EL (cell line): ENCODE results near the gene MBD1.
A peak's percentile ranks its signal among the peaks of the same experiment; 100 is the strongest.
"Not testable (repeated sequence)": the region's sequence is repeated elsewhere in the genome, so short reads cannot be mapped to it uniquely, and the experiment has no call there.

Experiments used
- DNase-seq: peaks from one replicate; pipeline ENCODE4 v3.0.0-alpha.2; 2016

MBD1 gene

DNA sequence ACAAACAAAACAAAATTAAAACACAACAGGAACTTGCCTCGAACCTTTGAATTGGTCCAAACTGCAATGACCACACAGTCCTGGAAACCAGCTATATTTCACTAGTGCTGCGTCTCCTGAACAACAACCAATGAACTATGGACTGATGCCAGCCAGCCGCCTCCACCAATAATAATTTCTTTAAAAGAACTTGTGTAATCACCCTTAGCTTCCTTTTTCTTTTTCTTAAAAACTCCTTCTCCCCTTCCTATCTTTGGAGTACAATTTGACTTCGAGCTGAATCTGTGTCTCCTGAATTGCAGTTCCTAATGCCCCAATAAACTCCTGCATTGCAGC is 7.8 kb upstream of the MBD1 start:
- DNase-seq: no peak

DNA sequence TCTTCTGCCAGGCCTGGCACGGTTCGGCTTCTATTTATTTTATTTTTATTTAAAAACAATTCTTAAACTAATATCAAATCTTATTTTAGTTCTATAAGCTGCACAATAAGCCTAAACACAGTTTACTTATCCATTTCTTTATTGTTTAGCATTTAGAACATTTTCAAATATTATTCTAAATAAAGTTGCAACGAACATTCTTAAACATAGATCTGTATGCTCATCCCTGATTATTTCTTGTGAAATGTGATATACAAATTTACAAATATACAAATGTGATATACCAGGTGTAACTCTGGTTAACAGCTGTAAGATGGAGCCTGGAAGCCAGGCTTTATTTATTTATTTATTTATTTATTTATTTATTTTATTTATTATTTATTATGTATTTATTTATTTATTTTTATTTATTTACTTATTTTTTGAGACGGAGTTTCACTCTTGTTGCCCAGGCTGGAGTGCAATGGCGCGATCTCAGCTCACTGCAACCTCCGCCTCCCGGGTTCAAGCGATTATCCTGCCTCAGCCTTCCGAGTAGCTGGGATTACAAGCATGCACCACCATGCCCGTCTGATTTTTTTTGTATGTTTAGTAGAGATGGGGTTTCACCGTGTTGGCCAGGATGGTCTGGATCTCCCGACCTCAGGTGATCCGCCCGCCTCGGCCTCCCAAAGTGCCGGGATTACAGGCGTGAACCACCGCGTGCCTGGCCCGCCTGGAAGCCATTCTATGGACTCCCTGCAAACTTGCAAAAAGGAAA is 7.2 kb upstream of the MBD1 start:
- DNase-seq: not testable (repeated sequence)

DNA sequence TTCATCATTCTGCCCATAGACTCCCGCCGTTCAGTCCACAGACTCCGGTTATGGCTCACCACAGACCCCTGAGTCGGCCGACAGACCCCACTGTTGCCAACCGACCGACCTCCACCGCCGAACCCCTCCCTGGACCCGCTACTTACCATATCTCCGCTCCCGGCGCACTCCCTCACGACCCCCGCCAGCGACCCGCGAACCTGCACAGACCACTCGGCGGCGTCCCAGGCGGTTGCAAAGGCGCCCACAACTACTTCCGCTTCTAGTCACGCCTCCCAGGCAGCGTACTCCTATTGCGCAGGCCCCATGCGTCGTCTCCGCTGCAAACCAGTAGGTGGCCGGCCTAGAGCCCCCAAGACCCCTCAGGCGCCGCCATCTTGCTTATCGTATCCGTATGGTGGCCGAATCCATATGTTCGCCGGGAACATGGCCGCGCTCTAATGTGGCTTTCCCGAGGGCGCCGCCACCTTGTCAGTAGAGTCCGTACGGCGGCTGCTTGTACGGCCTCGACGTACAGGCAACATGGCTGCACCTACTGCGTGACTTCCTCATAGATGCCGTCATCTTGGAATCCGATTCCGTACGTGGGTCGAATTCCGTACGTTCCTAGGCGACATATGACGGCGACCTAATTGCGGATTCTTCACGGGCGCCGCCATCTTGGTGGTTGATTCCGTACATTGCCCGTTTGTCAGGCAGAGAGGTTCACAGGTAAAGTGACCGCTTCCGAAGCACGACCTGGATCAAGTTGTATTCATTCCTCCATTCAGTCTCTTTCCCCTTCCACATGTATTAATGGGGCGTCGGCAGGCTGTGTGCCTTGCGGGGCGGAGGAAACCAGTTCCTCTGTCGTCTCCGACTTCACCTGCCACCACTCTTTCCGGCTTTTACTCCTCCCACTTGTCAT is 6.4 kb upstream of the MBD1 start, which contains the start of gene CXXC1:
Gene CXXC1 (minus strand): TSS at position 252 of the 907 bp plus-strand sequence. CDS start 103 bp downstream, at position 149.
- peak; percentile 99 for DNase-seq

DNA sequence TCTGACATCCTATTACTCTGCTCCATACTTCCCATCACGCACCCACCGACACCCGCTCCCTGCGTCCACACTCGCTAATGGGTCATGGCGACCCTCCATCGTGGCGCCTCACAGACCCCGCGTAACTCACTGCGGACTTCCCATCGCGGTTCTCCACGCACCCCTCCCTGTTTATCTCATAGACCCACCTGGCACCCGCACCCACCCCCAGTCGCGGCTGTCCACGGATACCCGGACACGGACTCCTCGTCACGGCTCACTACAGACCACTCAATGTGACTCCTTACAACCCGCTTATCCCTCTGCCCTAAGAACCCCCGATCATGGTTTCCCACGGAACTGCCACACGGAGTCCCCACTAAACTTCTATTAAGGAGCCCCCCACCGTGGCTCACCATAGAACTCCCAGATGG is 5.7 kb upstream of the MBD1 start:
- no peak for DNase-seq

DNA sequence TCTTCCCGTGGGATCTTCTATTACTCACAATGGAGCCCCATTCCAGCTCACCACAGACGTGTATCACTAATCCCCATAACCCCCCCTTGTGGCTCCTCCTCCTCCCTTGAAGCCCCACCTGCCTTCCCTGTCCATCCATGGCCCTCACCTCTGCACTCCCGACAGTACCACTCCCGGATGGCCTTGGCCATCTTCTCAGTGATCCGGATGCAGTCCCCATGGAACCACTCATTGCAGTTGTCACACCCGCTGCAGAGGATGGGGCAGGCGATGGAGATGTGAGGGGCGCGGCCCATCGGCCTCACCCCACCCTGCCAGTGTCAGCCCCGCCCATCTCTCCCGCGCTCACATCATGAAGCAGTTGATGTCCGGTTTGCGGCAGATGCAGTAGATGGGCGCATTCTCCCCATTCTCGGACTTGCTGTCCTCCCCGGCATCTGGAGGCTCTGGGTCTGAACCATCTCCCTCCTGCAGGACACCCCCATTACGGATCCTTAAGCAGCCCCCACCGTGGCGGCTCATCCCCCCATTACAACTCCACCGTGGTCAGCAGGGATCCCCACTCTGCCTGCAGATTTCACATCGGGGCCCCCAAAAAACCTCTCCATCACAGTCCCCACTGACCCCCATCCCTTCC is 5.2 kb upstream of the MBD1 start:
- DNase-seq: peak; percentile 67

DNA sequence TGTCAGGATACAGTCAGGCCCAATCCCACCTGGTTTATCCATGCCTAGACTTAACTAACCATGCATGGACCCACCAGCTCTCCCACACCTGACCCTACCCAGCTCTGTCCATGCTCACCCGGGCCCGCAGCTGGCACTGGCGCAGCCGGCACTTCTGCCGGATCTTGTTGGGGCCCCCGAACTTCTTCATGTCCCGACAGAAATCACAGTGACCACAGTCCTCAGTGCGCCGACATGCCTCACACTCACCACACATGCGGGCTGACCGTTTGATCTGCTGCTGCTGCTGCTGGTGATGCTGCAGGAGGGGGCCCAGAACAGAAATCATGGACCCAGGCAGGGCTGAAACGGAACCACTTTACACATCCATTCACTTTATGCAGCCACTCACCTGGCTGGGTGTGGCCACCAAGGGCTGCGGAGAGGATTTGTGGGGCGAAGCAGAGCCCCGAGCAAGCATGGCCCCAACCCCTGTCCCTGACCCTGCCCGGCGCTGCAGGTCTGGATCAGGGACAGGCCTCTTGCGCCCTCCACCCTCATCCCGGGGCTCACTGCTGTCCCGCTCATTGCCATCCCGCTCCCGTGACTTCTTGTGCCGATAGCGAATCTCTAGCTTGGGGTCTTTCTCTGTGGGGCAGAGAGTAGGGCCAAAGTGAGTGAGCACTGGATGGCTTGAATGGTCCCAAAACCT is 4.5 kb upstream of the MBD1 start:
- no peak for DNase-seq

DNA sequence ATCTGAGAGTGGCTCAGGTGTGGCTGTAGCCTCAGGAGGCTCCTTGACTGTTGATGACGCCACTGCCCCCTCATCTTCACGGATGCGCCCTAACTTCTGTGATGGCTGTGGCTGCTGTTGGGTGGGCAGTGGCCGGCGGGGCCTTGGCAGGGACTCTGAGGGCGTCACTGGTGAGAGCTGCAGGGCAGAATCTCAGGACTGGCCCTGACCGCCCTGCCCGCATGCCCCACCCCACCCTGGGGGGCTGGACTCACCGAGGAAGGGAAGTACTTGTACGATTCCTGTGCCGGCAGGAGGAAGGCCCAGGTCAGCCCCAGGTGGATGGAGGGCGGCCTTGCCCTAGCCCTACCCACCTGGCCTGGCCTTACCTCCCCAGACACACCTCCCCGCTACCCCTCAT is 3.7 kb upstream of the MBD1 start:
- DNase-seq: no peak

DNA sequence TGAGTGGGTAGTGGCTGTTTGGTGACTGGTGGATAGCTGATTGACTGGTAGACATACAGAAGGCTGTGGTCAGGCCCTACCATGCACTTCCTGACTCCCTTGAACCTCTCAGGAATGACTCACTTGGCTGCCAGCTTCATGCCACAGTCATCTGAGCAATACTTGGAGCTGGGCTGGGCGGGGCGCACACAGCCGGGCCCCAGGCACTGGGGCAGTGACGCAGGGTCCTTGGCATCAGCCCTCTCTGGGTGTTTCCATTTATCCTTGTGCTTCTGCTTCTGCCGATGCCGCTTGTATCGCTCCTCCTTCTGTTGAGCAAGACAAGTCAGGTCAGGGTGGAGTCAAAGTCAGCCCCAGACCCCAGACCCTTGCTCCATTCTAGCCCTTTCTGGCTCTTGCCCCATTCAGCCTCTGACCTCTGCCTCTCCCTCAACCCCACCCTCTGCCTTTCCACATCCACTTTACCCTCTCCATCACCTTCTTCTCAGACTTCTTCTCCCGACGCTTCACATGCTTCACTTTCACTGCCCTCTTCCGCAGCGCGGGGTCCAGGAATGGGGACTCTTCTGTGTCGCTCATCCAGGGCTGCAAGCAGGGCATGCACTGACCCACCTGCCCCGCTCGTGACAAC is 3.0 kb upstream of the MBD1 start:
- DNase-seq: peak; percentile 53

DNA sequence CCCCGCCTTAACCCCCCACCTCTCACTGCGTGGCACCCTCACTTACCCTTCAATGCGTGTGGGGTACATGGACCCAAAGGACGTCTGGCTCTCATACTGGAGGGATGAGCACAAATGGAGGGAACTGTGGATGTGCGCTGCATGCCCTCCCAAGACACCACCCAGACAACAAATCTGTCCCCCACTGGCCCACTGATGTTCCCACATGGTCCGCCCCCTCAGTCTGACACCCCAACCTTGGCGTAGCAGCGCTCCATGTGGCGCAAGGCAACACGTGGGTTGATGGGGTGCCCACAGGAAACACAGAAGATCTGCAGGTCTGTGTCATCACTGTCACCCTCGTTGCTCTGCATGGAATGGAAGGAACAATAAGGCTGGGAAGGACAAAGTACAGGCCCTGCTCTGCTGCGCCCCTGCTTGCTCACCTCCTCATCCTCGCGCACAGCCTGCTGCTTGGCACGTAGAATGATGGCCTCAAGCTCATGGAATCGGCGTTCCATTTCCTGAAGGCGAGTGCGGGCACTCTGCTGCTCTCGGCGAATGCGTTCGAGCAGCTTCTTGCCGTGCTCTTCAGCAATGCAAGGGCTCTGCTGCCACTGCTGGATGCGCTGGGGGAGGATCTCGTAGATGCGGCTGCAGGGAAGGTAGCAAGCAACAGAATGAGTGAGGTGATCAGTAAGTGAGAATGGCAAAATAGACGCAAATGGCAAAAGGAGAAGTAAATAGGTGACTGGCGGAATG is 2.3 kb upstream of the MBD1 start:
- no peak for DNase-seq

DNA sequence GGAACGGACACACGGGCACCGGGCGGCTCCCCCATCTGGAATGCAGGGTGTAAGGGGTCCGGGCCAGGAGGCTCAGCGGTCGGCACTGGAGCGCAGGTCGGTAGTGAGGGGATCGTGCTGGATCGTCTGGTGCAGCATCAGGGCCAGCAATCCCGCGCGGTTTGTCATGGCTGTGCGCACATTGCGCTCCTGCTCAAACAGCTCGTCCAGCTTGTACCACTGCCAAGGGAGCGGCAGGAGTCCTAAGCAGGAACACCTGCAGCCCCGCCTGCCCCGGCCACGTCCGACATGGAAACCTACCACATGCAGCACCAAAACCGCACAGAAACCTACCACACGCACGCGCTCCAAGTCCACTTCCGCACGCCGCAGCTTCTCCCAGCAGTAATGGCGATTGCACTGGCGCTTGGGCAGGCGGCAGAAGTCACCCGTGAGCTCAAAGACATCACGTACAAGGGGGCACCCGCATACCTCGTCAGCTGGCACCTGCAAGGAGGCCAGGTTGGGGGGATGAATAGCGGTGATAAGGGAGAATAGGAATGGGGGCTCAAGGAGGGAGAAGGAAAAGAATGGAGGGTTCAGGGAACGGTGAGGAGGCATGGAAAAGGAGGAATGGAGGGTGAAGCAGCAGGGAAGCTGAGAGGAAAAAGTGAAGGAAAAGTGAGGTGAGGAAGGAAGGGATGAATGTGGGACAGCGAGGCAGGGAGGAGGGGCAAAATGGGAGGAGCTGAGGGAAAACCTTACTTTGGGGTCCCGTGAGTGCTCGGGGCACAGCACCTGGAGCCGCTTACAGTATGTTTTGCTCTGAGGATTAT is 1.4 kb upstream of the MBD1 start:
- DNase-seq: no peak

DNA sequence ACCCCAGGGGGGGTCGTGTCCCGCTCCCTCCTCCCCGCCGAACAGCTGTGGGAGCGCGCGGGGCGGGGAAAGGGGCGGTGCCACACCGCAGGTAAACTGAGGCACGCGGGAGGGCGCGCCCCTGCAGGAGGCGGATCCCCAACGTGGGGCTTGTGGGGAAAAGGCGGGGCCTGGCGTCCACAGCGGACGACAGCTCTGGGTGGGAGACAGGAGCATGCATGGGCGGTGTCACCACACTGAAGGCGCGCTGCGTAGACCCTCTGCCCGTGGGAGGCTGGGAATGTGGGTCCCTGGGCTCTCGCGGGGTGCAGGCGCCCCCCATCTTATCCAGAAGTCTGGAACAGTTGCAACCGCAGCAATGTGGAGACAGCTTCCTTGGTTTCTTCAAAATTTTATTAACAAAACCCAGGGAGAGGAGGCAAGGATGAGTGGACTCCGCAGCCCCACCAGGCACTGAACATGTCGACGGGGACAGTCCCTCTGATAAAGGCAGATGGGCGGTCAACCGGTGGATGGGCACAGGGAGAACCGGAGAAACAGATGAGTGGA is 723 bp upstream of the MBD1 start:
- DNase-seq: no peak

DNA sequence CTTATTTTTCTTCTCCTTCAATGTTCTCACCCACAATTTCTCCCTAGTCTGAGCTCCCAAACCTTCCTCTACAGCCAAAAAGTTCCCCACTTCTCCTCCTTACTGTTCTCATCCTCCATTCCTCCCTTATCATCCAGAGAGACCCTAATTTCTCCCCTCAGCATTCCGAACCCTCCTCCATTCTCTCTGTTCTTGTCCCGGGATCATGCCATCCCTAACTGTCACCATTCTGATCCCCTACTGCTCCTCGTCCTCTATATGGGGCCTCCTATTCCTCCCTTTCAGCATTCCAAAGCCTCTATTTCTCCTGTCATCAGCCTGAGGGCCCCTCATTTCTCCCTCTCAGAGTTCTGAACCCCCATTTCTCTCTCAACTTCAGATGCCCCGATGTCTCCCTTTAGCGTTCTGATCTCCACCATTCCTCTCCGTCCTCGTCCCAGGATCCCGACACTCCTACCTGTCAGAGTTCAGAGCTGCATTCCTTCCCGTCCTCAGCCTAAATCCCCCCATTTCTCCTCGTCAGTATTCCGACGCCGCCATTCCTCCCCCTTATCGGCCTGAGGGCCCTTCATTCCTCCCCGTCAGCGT is 522 bp downstream of the MBD1 start:
- no peak for DNase-seq

DNA sequence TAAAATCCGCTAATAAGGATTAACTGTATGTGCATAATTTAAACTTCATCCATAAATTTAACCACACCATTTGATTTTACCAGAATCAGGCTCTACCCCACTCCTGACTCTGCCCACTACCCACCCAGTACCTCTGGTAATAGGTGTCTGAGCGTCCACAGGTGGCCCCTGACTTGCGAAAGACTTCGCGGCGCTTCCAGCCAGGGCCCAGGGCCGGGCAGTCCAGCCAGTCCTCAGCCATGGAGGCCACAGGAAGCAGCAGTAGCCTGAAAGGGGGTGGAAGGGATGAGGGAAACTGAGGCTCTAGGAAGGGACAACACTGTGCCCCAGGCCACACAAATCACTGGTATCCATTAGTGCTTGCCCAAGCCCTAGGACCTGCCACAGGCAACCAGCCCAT is 1.6 kb downstream of the MBD1 start:
- DNase-seq: no peak

DNA sequence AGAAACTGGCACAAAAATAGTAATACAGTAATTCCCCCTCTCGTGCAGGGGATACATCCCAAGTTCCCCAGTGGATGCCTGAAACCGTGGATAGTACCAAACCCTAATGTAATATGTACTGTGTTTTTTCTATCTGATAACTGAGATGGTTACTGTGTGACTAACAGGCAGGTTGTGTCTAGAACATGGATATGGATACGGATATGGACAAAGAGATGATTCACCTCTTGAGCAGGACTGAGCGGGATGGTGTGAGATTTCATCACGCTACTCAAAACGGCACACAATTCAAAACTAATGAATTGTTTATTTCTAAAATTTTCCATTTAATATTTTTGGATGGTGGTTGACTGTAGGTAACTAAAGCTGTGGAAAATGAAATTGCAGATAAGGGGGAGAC is 3.4 kb downstream of the MBD1 start:
- peak; percentile 67 for DNase-seq

DNA sequence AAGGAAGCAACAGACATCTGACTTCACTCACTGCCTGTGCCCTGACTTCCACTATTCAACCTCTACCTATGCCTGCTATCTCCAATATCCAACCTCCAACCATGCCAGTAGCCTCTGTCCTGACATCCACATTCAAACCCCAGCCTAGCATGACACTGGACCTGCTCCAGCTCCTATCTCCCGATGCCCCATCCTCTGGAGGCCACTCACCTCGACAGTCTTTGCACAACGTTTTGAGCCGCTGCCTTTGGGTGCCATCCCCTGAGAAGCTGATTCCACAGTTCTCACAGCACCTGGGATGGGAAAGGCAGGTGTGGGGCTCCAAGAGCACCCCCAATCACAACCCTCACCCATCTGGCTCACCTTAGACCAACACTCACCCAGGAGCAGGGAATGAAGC is 4.9 kb downstream of the MBD1 start:
- DNase-seq: no peak

DNA sequence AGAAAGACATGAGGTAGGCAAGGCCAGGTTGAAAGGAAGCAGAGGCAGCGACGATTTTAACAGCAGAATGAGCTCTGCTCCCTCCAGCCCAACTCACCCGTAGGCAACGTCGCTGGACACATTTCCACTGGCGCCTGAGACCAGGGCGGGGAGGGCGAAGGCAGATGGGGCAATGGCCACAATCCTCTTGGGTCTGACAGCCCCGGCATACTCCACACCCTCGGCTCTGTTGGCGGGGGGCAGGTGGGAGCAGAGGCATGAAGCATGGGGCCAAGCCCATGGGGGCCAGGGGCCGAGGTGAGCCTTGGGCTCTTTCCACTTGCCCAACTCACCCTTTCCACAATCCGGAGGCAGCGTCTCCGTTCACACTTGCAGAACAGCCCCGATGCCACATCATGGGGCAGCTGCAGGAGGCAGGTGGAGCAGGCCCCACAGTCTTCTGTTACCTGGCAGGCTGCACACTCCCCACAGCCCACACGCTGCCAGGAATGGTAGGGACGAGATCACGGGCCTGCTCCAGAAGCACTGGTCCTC is 5.8 kb downstream of the MBD1 start:
- no peak for DNase-seq

DNA sequence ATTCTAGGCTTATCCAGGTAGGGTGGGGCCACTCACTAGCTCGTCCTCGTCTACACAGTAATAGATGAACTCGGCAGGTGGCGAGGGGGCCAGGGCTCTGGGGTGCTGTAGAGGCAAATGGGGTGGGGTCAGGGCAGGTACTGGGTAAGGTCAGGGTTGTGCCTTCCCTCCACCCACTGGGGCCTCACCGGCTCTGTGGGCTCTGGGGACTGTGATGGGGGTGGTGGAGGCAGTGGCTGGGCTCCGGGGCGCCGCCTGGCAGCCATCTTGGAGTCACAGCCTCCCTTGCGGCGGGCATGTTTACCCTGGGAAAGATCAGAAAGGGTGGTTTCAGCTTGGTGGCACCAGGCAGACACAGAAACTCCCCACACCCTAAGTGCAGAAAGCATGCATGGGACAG is 6.4 kb downstream of the MBD1 start:
- no peak for DNase-seq

DNA sequence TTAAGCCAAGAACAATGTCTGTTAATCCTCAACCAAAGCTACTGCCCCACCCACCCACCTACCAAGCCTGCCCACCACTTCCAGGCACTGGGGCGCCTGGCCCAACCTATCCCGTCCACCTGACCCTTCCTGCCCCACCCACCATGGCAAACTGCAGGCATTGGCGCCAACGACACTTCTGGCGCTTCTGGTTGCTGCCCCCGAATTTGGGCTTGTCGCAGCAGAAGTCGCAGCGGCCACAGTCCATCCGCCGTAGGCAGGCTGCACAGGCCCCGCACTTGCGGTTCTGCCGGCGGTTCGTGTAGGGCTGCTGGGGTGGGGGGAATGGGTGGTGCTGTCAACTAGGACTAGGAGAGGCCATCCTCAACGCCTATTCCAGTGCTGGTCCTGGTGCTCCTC is 7.3 kb downstream of the MBD1 start:
- no peak for DNase-seq

DNA sequence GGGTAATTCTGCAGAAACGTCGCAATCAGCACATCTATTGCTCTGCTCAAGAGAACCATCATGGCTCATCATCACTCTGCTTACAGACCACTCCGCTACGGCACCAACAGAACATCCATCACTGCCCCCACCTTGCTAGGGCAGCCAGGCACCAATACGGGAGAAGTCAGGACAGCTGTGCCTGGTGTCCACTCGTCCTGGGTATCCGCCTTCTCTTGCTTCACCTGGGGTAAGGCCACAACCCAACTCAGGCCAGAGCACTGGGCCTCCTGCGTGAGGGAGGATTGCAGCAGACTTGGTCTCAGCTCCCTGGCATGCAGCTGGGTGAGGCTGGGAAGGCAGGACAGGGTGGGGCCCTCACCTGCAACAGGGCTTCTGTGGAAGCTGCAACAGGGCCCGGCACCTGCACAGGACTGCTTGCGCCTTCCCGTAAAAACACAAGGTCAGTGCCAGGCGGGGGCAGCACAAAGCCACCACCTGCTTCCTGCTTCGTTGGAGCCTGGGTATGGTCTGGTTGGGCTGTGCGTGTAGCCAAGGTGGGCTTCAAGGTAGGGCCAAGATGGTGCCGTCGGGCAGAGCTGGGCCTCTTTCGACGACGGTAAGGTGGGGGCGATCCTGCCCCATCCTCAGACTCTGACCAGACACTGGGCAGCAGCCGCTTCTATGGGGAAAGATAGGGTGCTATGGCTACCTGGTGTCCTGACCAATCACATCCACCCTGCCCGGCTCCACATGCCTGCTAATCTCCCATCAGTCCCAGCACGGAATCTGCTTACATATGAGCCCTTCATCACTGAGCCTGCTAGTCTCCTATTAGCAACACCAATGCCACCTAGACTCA is 7.9 kb downstream of the MBD1 start:
- no peak for DNase-seq
